Stimulated activated CD8-positive, alpha-beta memory T cell treated with anti-CD3 and anti-CD28 coated beads, Interleukin-4, amount 100 ng/mL, for 4 hours (primary cell): Measurements from ENCODE around the gene LY6G6D.

Experiments used
- DNase-seq, 2 donors: peaks; one replicate each; pipeline ENCODE4 v3.0.0-alpha.2; 2020; ENCODE audit warnings: low read depth in 2 of 2, low spot score in 1 of 2

LY6G6D gene

GRCh38 chr6:31717499-31718222 is 2.5 kb downstream of the LY6G6D start:
- DNase-seq, result no peak

- no peak for DNase-seq
Measured at GRCh38 chr6:31718265-31718664, 3.1 kb downstream of the LY6G6D start.

GRCh38 chr6:31719001-31719400 is 3.9 kb downstream of the LY6G6D start:
- DNase-seq, result no peak

- no peak for DNase-seq
Measured at GRCh38 chr6:31720196-31720770, 5.1 kb downstream of the LY6G6D start.

- no peak for DNase-seq
Measured at GRCh38 chr6:31721351-31722020, 6.3 kb downstream of the LY6G6D start, which contains the start of gene LY6G6C. LY6G6C (minus strand) TSS chr6:31721746; CDS start chr6:31721679, 67 bp downstream.

GRCh38 chr6:31722173-31722572 is 7.0 kb downstream of the LY6G6D start:
- DNase-seq, result no peak

DNA sequence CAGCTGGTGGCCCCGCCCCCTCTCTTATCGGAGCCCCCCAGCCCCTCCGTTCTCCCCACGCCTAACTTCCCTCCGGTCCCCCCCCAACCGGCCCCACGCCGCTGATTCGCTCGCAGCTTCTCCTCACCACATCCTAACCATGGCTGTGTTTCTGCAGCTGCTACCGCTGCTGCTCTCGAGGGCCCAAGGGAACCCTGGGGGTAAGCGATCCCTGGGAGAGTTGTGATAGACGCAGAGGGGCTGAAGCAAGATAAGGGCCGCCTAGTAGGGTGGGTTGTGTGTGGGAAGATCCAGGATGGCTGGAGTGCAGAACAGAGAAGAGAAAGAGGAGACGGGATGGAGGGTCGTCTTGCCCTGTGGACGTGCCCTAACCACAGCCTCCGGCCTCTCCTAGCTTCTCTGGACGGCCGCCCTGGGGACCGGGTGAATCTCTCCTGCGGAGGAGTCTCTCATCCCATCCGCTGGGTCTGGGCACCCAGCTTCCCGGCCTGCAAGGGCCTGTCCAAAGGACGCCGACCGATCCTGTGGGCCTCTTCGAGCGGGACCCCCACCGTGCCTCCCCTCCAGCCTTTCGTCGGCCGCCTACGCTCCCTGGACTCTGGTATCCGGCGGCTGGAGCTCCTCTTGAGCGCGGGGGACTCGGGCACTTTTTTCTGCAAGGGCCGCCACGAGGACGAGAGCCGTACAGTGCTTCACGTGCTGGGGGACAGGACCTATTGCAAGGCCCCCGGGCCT is 8.3 kb downstream of the LY6G6D start, which contains the start of gene MPIG6B:
Gene MPIG6B, plus strand, starts transcription at position 129 of the 735 bp plus-strand sequence. Its CDS starts 11 bp downstream, at position 140.
- no peak for DNase-seq

GRCh38 chr6:31723980-31724691 is 9.0 kb downstream of the LY6G6D start:
- no peak for DNase-seq

GRCh38 chr6:31725502-31726350 is 10.6 kb downstream of the LY6G6D start:
- no peak for DNase-seq

- DNase-seq, result no peak
Measured at GRCh38 chr6:31727034-31727716, 12.0 kb downstream of the LY6G6D start.

- DNase-seq, result no peak
Measured at GRCh38 chr6:31727717-31728671, 12.8 kb downstream of the LY6G6D start.

- no peak for DNase-seq
Measured at GRCh38 chr6:31728767-31729514, 13.8 kb downstream of the LY6G6D start, which contains the start of gene DDAH2. DDAH2 (minus strand) TSS chr6:31729299; CDS start chr6:31729161, 138 bp downstream.

DNA sequence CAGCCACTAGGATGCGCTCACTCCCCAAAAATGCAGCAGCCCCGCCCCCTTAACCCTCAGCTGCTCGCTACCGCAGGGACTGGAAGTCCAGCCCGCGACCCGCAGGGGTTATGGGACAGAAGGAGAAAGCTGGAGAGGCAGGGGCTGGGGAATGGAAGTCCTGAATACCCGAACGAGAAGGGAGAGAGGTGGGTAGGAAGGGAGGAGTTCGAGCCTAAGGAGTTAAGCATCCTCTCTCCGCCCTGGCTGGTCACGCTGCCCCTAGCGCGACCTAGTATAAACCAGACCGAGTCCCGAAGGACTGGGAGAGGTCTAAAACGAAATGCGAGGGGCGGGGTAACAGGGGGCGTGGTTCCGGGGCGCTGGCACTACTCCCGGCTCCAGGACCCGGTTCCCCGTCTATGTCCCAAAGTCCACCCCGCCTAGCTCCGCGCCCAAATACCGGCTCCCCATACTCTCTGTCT is 14.4 kb downstream of the LY6G6D start:
- peak; percentile 62 for DNase-seq

DNA sequence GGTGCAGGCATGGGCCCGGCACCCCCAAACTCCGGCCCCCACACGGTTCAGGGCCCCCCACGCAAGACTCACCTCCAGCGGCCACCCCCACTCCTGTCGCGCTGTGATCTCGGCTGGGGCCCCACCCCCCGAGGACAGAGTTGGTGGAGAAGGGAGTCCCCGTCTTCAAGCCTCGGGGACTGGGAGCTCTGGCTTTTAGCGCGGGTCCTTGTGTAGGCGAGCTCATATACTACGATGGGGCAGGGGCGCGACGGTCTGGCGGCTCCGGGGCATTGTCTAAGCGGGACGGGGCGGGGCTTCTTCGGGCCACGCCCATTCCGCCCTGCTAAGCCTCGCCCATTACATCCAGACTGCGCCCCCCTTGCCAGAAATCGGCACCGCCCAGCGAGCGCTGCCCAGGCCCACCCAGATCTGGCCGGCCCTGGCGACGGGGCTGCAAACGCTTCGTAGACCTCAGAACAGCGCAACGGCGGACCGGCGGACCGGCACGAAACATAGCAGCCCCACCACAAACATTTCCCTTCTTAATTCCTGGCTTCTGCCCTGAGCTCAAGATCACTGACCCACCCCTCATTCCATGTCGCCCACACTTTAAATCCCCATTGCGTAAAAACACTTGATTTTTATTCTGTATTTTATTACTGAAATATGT is 15.0 kb downstream of the LY6G6D start:
- peak; percentile 36 to 48 for DNase-seq

GRCh38 chr6:31730631-31731086 is 15.5 kb downstream of the LY6G6D start:
- DNase-seq, result no peak

DNA sequence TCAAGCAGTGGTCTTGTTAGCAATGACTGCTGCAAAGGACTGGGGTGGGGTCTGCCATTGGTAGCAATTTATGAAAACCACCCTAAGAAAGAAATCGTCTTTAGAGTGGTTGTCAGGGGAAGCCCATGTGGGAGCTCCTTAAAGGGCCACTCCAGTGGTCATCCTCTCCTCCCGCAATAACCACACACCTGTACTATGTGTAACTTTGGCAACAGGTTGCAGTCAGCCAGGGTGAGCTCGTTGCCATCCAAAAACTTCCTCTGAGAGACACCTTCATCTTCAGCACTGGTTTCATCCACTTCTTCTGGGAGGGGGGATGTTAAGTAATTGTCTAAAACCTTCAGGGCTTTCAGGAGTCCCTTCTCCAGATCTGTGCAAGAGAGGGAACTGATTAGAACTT is 16.9 kb downstream of the LY6G6D start:
- DNase-seq, result no peak

- DNase-seq, result no peak
Measured at GRCh38 chr6:31733734-31734133, 18.6 kb downstream of the LY6G6D start.
